Gastrocnemius medialis (tissue), 4 donors: ENCODE data around the gene IL7R.

ENCODE experiments used
- CTCF ChIP-seq, 5 experiments: fragments of 450-650 bp in 3 of 5; fragments of 200-600 bp in 2 of 5; sonication (generic) in 2 of 5; IDR thresholded peaks in 4 of 5; conservative IDR thresholded peaks in 1 of 5; 1 replicate in 4 of 5; 2 replicates in 1 of 5; pipeline ENCODE4 v1.5.1; 2016 to 2019; ENCODE audit warnings: antibody characterized with exemption in 5 of 5, mild to moderate bottlenecking in 3 of 5, moderate library complexity in 3 of 5
- POLR2A ChIP-seq, 2 donors: fragments of 450-650 bp; IDR thresholded peaks; one replicate each; pipeline ENCODE4 v1.6.1; 2017; ENCODE audit warnings: antibody characterized with exemption in 2 of 2, mild to moderate bottlenecking in 2 of 2, moderate library complexity in 2 of 2

GRCh38 chr5:35842856-35843255, 13.8 kb upstream of the IL7R start:
- no peak for TF ChIP-seq CTCF (IDR thresholded peaks at IDR 0.05 in 4 of 5, conservative IDR thresholded peaks at IDR 0.05 in 1 of 5)
- TF ChIP-seq POLR2A (IDR thresholded peaks at IDR 0.05): no peak
